DOHH2 (cell line): ENCODE measurements around the gene LNP1.

Source experiments
- CTCF ChIP-seq: fragments of 200-600 bp; sonication (generic); IDR thresholded peaks from one replicate; pipeline ENCODE4 v1.5.1; 2014; ENCODE audit warnings: antibody characterized with exemption, mild to moderate bottlenecking, low read depth, low read length; ENCODE audit not compliant: poor library complexity, severe bottlenecking
- EZH2phosphoT487 ChIP-seq: fragments of 200-600 bp; sonication (generic); IDR thresholded peaks from 2 replicates; pipeline ENCODE4 v1.6.1; 2017; ENCODE audit warnings: borderline replicate concordance, mild to moderate bottlenecking, antibody characterized with exemption, low read length, moderate library complexity, mixed read lengths

GRCh38 chr3:100358413-100358812, 42.9 kb upstream of the LNP1 start:
- no peak for TF ChIP-seq CTCF
- TF ChIP-seq EZH2phosphoT487: no peak
